Hepatocyte (in vitro differentiated cells): ENCODE measurements around the gene KCND3. TPM values are rescaled to one million over a fixed set of nuclear protein-coding genes. Genes with fewer than 3 reads are reported as not detected.

Source experiments
- DNase-seq: peaks from one replicate; pipeline ENCODE4 v3.0.0-alpha.2; 2016; ENCODE audit warnings: low spot score
- H2AFZ ChIP-seq: fragments of 200-600 bp; sonication (generic); 2 replicates; pipeline ENCODE4 v1.6.0; 2016; ENCODE audit warnings: antibody characterized with exemption, mild to moderate bottlenecking
- H3K27ac ChIP-seq: fragments of 200-600 bp; sonication (generic); 2 replicates; pipeline ENCODE4 v1.5.1; 2016; ENCODE audit warnings: mild to moderate bottlenecking
- H3K27me3 ChIP-seq: fragments of 200-600 bp; sonication (generic); 2 replicates; pipeline ENCODE4 v1.6.1; 2016
- H3K36me3 ChIP-seq: fragments of 200-600 bp; sonication (generic); replicated peaks from 2 replicates; pipeline ENCODE4 v1.5.1; 2016; ENCODE audit warnings: low read depth; ENCODE audit not compliant: insufficient read depth
- H3K4me1 ChIP-seq: fragments of 200-600 bp; sonication (generic); 2 replicates; pipeline ENCODE4 v1.5.1; 2016; ENCODE audit warnings: mild to moderate bottlenecking, moderate library complexity; ENCODE audit not compliant: insufficient read depth
- H3K4me2 ChIP-seq: fragments of 200-600 bp; sonication (generic); 2 replicates; pipeline ENCODE4 v1.6.0; 2016
- H3K4me3 ChIP-seq: fragments of 200-600 bp; sonication (generic); 2 replicates; pipeline ENCODE4 v1.5.1; 2016; ENCODE audit warnings: mild to moderate bottlenecking
- H3K79me2 ChIP-seq: fragments of 200-600 bp; sonication (generic); 2 replicates; pipeline ENCODE4 v1.6.0; 2017; ENCODE audit warnings: mild to moderate bottlenecking
- H3K9me2 ChIP-seq: fragments of 200-600 bp; sonication (generic); replicated peaks from 2 replicates; pipeline ENCODE4 v1.6.0; 2017; ENCODE audit warnings: mild to moderate bottlenecking; ENCODE audit not compliant: insufficient read depth
- H3K9me3 ChIP-seq: fragments of 200-600 bp; sonication (generic); 2 replicates; pipeline ENCODE4 v1.5.1; 2016; ENCODE audit warnings: low read depth, mild to moderate bottlenecking
- H4K20me1 ChIP-seq: fragments of 200-600 bp; sonication (generic); 2 replicates; pipeline ENCODE4 v1.6.0; 2016; ENCODE audit warnings: mild to moderate bottlenecking; ENCODE audit not compliant: insufficient read depth, poor library complexity, severe bottlenecking
- EZH2 ChIP-seq: fragments of 200-600 bp; sonication (generic); IDR thresholded peaks from 2 replicates; pipeline ENCODE4 v1.6.1; 2016; ENCODE audit warnings: antibody characterized with exemption, mild to moderate bottlenecking, borderline replicate concordance
- EZH2phosphoT487 ChIP-seq: fragments of 200-600 bp; sonication (generic); IDR thresholded peaks from one replicate; pipeline ENCODE4 v1.6.1; 2018; ENCODE audit warnings: antibody characterized with exemption, mild to moderate bottlenecking, low read depth, moderate library complexity; ENCODE audit not compliant: unreplicated experiment, severe bottlenecking
- WGBS: methylation state at CpG from one replicate; pipeline ENCODE4 v1.1.6; 2016; ENCODE audit warnings: low lambda C conversion rate; ENCODE audit errors: missing lambda C conversion rate; 5-methylcytosine and 5-hydroxymethylcytosine counted together
- polyA plus RNA-seq: library from polyadenylated mRNA; unstranded; fragments of >200 nt; fragmentation: Nextera tagmentation; extraction: Ambion mirVana; gene quantifications from 2 replicates; pipeline ENCODE4 v1.2.1, GENCODE V29; 2016
- total RNA-seq: library from RNA; depleted of rRNA; stranded (reverse); fragments of >200 nt; gene quantifications from 2 replicates; pipeline ENCODE4 v1.2.3, GENCODE V29; 2014
- TF ChIP-seq, protein P1 (sequence below): fragments of 200-600 bp; sonication (generic); IDR thresholded peaks from 2 replicates; pipeline ENCODE4 v1.5.1; 2016; ENCODE audit warnings: antibody characterized with exemption, mild to moderate bottlenecking; ENCODE audit not compliant: poor library complexity

KCND3 gene
- total and polyA plus RNA-seq, 2 experiments from 2014 or later = 1.4 to 2.7 TPM

DNA sequence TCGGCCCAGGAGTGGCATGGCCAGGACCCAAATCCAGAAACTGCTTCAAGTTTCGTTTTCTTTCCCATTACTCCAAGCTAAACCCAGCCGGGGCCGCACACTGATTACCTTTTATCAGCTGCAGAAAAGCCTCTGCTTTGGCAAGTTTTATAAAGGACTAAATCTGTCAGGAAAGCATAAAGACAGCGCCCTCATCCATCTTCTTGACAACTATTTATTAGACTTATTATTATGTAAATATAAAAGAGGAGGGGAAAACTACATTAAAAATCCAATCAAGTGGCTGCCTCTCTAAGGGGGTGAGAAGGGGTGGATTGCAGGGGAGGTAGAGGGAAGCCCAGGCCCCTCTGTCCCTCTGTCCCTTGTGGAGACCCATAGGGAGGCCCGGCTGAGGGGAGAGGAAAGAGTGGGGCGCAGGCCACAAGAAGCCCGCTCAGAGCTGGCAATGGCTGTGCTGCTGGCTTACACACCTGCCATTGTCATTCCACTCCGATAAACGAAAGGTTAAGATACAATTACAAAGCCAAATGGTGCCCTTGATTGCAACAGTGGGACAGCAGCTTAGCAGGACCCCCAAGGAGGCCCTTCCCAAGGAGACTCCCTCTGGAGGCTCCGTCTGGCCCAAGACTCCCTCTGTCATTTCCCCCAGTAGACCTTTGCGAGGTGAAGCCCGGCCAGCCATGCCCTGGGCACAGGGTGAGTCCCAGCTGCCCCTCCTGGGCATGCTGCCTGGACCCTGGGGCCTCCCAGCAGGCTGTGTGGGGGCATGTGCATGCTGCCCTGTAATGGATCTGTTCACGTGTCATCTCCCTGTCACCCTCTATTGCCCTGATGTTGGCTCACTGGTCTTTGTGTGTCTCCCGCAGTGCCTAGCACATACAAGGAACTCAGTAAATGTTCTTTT, 45.4 kb downstream of the KCND3 start:
- H3K4me2 ChIP-seq = no peak overlapping the region
- no peaks in the 10 kb centered on the region for H3K27me3 ChIP-seq
- H3K9me3 ChIP-seq = no peaks in the 10 kb centered on the region
- H3K4me1 ChIP-seq = no peaks in the 10 kb centered on the region
- no peak overlapping the region for H2AFZ ChIP-seq
- no peak for DNase-seq
- no peak for TF ChIP-seq EZH2
- TF ChIP-seq, protein P1, sequence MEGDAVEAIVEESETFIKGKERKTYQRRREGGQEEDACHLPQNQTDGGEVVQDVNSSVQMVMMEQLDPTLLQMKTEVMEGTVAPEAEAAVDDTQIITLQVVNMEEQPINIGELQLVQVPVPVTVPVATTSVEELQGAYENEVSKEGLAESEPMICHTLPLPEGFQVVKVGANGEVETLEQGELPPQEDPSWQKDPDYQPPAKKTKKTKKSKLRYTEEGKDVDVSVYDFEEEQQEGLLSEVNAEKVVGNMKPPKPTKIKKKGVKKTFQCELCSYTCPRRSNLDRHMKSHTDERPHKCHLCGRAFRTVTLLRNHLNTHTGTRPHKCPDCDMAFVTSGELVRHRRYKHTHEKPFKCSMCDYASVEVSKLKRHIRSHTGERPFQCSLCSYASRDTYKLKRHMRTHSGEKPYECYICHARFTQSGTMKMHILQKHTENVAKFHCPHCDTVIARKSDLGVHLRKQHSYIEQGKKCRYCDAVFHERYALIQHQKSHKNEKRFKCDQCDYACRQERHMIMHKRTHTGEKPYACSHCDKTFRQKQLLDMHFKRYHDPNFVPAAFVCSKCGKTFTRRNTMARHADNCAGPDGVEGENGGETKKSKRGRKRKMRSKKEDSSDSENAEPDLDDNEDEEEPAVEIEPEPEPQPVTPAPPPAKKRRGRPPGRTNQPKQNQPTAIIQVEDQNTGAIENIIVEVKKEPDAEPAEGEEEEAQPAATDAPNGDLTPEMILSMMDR = no peak
- TF ChIP-seq EZH2phosphoT487 = no peak
- H3K4me3 ChIP-seq = no peak overlapping the region
- no peaks in the 10 kb centered on the region for H4K20me1 ChIP-seq
- H3K36me3 ChIP-seq = no peaks in the 10 kb centered on the region
- H3K9me2 ChIP-seq = no peaks in the 10 kb centered on the region
- WGBS = 89% methylated on average over 15 of the region's 15 CpGs
- H3K79me2 ChIP-seq = no peaks in the 10 kb centered on the region
- H3K27ac ChIP-seq = no peak overlapping the region

DNA sequence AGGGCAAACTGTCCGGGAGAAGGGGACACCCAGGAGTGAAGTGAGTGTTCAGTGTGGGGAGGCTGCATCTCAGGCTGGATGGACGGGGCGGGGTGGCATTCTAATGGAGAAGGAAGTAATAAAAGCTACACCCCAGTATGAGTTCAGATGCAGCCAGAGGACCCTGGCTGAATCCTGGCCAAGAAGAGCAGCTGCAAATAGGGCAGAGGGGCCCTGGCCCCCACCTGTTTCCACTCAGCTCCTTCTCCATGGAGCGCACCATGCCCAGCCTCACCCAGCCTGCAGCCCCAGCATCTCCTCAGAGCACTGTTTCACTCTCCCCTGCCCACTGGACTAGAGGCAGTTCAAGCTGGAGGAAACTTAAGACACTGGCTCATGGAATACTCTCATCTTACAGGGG, 46.4 kb downstream of the KCND3 start:
- Histone ChIP-seq H4K20me1 (no peaks in the 10 kb centered on the region), H3K9me3 (no peaks in the 10 kb centered on the region), H2AFZ (no peak overlapping the region), H3K4me3 (no peak overlapping the region), H3K27me3 (no peaks in the 10 kb centered on the region), H3K4me2 (no peak overlapping the region), H3K9me2 (no peaks in the 10 kb centered on the region), H3K36me3 (no peaks in the 10 kb centered on the region), H3K4me1 (no peaks in the 10 kb centered on the region), H3K79me2 (no peaks in the 10 kb centered on the region), H3K27ac (no peak overlapping the region)
- no peak for DNase-seq
- 96% methylated on average over 4 of the region's 4 CpGs for WGBS
- no peak for TF ChIP-seq EZH2phosphoT487
- no peak for TF ChIP-seq EZH2
- TF ChIP-seq, protein P1 = no peak

DNA sequence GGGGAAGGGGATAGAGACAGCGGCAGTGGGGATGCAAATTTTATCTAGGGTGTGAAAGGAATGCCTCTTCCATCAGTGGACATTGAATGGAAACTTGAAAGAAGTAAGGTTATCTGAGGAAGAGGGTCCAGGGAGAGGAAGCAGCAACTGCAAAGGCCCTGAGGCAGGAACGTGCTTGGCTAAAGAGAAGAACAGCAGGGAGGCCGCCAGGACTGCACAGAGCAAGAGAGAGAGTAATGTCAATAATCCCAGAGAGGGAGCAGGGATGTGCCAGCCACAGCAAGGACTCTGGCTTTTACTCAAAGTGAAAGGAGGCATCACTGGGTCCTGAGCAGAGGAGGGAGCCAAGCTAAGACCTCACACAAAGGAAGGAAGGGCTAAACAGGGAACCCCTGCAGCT, 50.9 kb downstream of the KCND3 start:
- Histone ChIP-seq H3K4me1 (no peaks in the 10 kb centered on the region), H3K9me3 (no peaks in the 10 kb centered on the region), H3K4me2 (no peak overlapping the region), H3K27me3 (no peaks in the 10 kb centered on the region), H3K27ac (no peak overlapping the region), H3K9me2 (no peaks in the 10 kb centered on the region), H4K20me1 (no peaks in the 10 kb centered on the region), H3K36me3 (no peaks in the 10 kb centered on the region), H3K79me2 (no peaks in the 10 kb centered on the region), H2AFZ (no peak overlapping the region), H3K4me3 (no peak overlapping the region)
- WGBS = 79% methylated on average over 3 of the region's 3 CpGs
- no peak for TF ChIP-seq EZH2
- TF ChIP-seq EZH2phosphoT487 = no peak
- TF ChIP-seq, protein P1 = no peak
- DNase-seq = no peak
